Measurements from ENCODE around the gene PRKN. TPM values are rescaled to one million over a fixed set of nuclear protein-coding genes. Genes with fewer than 3 reads are reported as not detected.

The PRKN gene
- total RNA-seq, 1 experiment from 2014 or later, result not detected

DNA sequence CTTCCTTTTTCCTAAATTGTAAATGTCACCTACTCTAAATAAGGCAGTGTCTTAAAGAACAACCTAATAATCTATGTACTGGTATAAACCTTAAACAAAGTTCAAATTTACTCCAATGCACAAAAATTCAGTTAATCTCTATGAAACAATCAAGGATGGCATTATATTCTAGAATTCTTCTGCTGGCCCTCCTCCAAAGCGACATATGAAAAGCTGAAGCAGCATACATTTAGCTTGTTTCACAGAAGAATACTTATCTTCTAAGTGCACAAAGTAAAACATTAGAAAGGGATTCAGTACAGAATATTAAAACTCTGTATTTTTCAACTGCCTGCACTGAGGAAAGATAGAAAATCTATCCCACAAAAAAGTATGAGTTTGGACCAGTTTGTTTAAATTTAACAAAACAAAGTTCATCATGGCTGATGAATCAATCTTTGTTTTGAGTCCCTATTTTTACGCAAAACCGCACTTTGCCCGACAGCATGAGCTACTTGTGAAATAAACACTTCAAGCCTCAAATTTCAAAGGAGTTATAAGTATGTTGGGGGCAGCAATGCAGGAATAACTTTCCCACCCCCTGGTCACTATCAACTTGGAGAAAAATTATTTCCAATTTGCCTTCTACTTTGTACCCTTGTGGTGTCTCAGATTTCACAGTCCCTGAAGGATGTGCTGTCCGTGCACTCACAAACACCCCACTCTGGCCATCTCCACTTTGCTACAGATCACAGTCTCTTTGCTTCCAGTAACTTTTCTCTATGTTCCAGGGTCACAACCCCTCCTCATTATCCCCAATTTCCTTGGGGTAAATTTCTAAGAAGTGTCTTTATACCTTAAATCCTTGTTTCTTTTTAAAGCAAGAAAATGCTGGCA, 238.2 kb downstream of the PRKN start:
- no peak overlapping the region for H3K4me2 ChIP-seq
- no peaks in the 10 kb centered on the region for H3K4me1 ChIP-seq (replicated peaks; ENCODE audit: insufficient read depth)
- H3F3A ChIP-seq (ENCODE audit: insufficient read depth, low read depth), result no peaks in the 10 kb centered on the region
- ChIA-PET CTCF (no interaction called here), POLR2A (ENCODE audit: unreplicated experiment) (no interaction called here)
- H3K36me3 ChIP-seq (ENCODE audit: low read depth), result no peaks in the 10 kb centered on the region
- H3K79me2 ChIP-seq (ENCODE audit: low read depth), result no peaks in the 10 kb centered on the region
- no TSS peak for BruUV-seq (replicated peaks)
- no peaks in the 10 kb centered on the region for H4K20me1 ChIP-seq (ENCODE audit: insufficient read depth)
- intact Hi-C loops (cut with micrococcal nuclease; ENCODE audit: unreplicated experiment), result no loop called here
- no peaks in the 10 kb centered on the region for H3K9me2 ChIP-seq (ENCODE audit: insufficient read depth)
- H3K27me3 ChIP-seq (ENCODE audit: insufficient read depth, low read depth), result peaks cover 33% of the 10 kb centered on the region
- no peaks in the 10 kb centered on the region for H3K9me3 ChIP-seq (ENCODE audit: insufficient read depth, low read depth)
- H2AFZ ChIP-seq, result no peak overlapping the region
- no peak overlapping the region for H3K27ac ChIP-seq
- H3K4me3 ChIP-seq, result no peak overlapping the region
- TF ChIP-seq EZH2 (IDR thresholded peaks at IDR 0.05; ENCODE audit: low read depth), result no peak
- TF ChIP-seq, protein P1, sequence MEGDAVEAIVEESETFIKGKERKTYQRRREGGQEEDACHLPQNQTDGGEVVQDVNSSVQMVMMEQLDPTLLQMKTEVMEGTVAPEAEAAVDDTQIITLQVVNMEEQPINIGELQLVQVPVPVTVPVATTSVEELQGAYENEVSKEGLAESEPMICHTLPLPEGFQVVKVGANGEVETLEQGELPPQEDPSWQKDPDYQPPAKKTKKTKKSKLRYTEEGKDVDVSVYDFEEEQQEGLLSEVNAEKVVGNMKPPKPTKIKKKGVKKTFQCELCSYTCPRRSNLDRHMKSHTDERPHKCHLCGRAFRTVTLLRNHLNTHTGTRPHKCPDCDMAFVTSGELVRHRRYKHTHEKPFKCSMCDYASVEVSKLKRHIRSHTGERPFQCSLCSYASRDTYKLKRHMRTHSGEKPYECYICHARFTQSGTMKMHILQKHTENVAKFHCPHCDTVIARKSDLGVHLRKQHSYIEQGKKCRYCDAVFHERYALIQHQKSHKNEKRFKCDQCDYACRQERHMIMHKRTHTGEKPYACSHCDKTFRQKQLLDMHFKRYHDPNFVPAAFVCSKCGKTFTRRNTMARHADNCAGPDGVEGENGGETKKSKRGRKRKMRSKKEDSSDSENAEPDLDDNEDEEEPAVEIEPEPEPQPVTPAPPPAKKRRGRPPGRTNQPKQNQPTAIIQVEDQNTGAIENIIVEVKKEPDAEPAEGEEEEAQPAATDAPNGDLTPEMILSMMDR (conservative IDR thresholded peaks at IDR 0.05), result no peak
- DNase-seq, result no peak

DNA sequence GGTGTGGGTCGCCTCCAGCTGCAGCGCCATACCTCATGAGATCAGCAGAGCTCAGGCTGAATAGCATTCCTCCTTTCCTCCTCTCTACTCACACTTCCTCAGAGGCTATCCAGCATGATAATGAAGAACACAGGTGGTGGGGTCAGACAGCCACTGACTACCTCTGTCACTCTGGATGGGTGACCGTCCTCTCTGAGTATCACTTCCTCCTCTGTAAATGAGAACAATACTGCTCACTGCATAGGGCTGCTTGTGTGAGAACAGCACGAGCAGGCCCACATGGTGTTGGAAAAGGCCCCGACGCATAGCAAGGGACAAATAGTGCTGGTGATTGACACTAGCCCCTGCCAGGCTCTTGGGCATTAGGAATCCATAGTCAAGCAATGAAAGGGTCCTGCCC, 239.1 kb downstream of the PRKN start:
- no peak overlapping the region for H2AFZ ChIP-seq
- H3K4me1 ChIP-seq (replicated peaks; ENCODE audit: insufficient read depth), result no peaks in the 10 kb centered on the region
- no peak for DNase-seq
- BruUV-seq (replicated peaks), result no TSS peak
- intact Hi-C loops (cut with micrococcal nuclease; ENCODE audit: unreplicated experiment), result no loop called here
- H3F3A ChIP-seq (ENCODE audit: insufficient read depth, low read depth), result no peaks in the 10 kb centered on the region
- no peaks in the 10 kb centered on the region for H3K9me2 ChIP-seq (ENCODE audit: insufficient read depth)
- no peaks in the 10 kb centered on the region for H3K36me3 ChIP-seq (ENCODE audit: low read depth)
- H3K27ac ChIP-seq, result no peak overlapping the region
- POLR2A ChIA-PET (ENCODE audit: unreplicated experiment), result no interaction called here
- no peaks in the 10 kb centered on the region for H4K20me1 ChIP-seq (ENCODE audit: insufficient read depth)
- CTCF ChIA-PET, result no interaction called here
- no peak for TF ChIP-seq EZH2 (IDR thresholded peaks at IDR 0.05; ENCODE audit: low read depth)
- TF ChIP-seq, protein P1 (conservative IDR thresholded peaks at IDR 0.05), result no peak
- H3K27me3 ChIP-seq (ENCODE audit: insufficient read depth, low read depth), result peaks cover 33% of the 10 kb centered on the region
- H3K9me3 ChIP-seq (ENCODE audit: insufficient read depth, low read depth), result no peaks in the 10 kb centered on the region
- H3K4me2 ChIP-seq, result no peak overlapping the region
- no peak overlapping the region for H3K4me3 ChIP-seq
- no peaks in the 10 kb centered on the region for H3K79me2 ChIP-seq (ENCODE audit: low read depth)

DNA sequence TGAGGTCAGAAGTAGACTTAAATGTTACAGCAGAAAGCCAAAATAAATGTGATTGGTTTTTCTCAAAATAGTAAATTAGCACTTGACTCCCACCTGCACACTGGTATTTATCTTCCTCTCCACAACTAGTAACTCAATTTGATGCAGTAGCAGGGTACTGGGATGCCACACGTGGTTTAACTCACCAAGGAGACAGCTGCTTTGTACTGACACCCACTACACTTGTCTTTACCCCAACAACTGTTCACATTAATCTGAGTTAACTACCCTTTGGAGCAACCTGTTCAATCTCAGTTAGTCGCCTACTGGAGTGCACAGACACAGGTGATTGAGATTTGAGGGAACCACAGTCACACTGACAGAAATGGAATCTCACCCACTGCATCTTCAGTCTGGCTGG, 242.1 kb downstream of the PRKN start:
- no peak for DNase-seq
- Histone ChIP-seq H3K36me3 (ENCODE audit: low read depth) (no peaks in the 10 kb centered on the region), H2AFZ (no peak overlapping the region), H3K4me3 (no peak overlapping the region), H3K79me2 (ENCODE audit: low read depth) (no peaks in the 10 kb centered on the region), H3K27me3 (ENCODE audit: insufficient read depth, low read depth) (peaks cover 24% of the 10 kb centered on the region), H3K4me2 (no peak overlapping the region), H3K9me2 (ENCODE audit: insufficient read depth) (no peaks in the 10 kb centered on the region), H3K27ac (no peak overlapping the region), H3K9me3 (ENCODE audit: insufficient read depth, low read depth) (no peaks in the 10 kb centered on the region), H4K20me1 (ENCODE audit: insufficient read depth) (no peaks in the 10 kb centered on the region), H3F3A (ENCODE audit: insufficient read depth, low read depth) (no peaks in the 10 kb centered on the region), H3K4me1 (replicated peaks; ENCODE audit: insufficient read depth) (no peaks in the 10 kb centered on the region)
- no TSS peak for BruUV-seq (replicated peaks)
- ChIA-PET CTCF (no interaction called here), POLR2A (ENCODE audit: unreplicated experiment) (no interaction called here)
- TF ChIP-seq, protein P1 (conservative IDR thresholded peaks at IDR 0.05), result no peak
- no peak for TF ChIP-seq EZH2 (IDR thresholded peaks at IDR 0.05; ENCODE audit: low read depth)
- intact Hi-C loops (cut with micrococcal nuclease; ENCODE audit: unreplicated experiment), result no loop called here
